H1 (cell line): Measurements from ENCODE around the gene SYT6. TPM values are rescaled to one million over a fixed set of nuclear protein-coding genes. Genes with fewer than 3 reads are reported as not detected.

Experiments
- CTCF ChIA-PET: fragments of 300-600 bp; sonication (Branson Sonifier 250); formaldehyde crosslinking; loops from one replicate; lab custom pipeline; 2021; ENCODE audit not compliant: partially characterized antibody; lab: Charles Lee
- POLR2A ChIA-PET: fragments of 300-600 bp; sonication (Branson Sonifier 250); formaldehyde crosslinking; loops from one replicate; lab custom pipeline; 2021; ENCODE audit warnings: inconsistent platforms; ENCODE audit not compliant: partially characterized antibody; lab: Charles Lee
- DNase-seq, 2 experiments: peaks; one replicate each; pipeline versions ENCODE4 v3.0.0 to v3.0.0-alpha.2; 2010 to 2022; ENCODE audit warnings: low spot score in 2 of 2, low read depth in 1 of 2, mixed read lengths in 1 of 2
- FAIRE-seq: peaks from 2 replicates; lab custom pipeline; 2011; peaks lifted over from hg19 to GRCh38; lab: Jason Lieb, UNC
- H2AFZ ChIP-seq: 2 replicates; pipeline ENCODE4 v1.8.1; 2012; ENCODE audit warnings: low read length, inconsistent platforms
- H2AK5ac ChIP-seq: 2 replicates; pipeline ENCODE4 v1.6.1; 2013; ENCODE audit warnings: low read depth, low read length
- H2BK120ac ChIP-seq: replicated peaks from 2 replicates; pipeline ENCODE3; 2013; ENCODE audit warnings: low read depth, low read length, inconsistent platforms
- H2BK12ac ChIP-seq: 2 replicates; pipeline ENCODE4 v1.6.1; 2013; ENCODE audit warnings: low read depth, low read length
- H2BK15ac ChIP-seq: 2 replicates; pipeline ENCODE4 v1.6.1; 2013; ENCODE audit warnings: low read length
- H2BK20ac ChIP-seq: 2 replicates; pipeline ENCODE4 v1.6.1; 2013; ENCODE audit warnings: low read length
- H2BK5ac ChIP-seq: 2 replicates; pipeline ENCODE4 v1.6.1; 2013; ENCODE audit warnings: low read depth, low read length
- H3K14ac ChIP-seq: 2 replicates; pipeline ENCODE4 v1.6.1; 2013; ENCODE audit warnings: inconsistent platforms; ENCODE audit not compliant: insufficient read length
- H3K18ac ChIP-seq: 2 replicates; pipeline ENCODE4 v1.6.1; 2013; ENCODE audit warnings: low read length; ENCODE audit errors: extremely low read depth
- H3K23ac ChIP-seq: 2 replicates; pipeline ENCODE4 v1.6.1; 2013; ENCODE audit warnings: inconsistent platforms; ENCODE audit not compliant: insufficient read length
- H3K23me2 ChIP-seq: 2 replicates; pipeline ENCODE4 v1.6.1; 2013; ENCODE audit warnings: low read depth, low read length
- H3K27ac ChIP-seq: 2 replicates; pipeline ENCODE4 v1.6.1; 2011; ENCODE audit warnings: low read depth, low read length, inconsistent platforms
- H3K27me3 ChIP-seq, 4 experiments: replicated peaks in 1 of 4; 1 replicate in 1 of 4; 2 replicates in 3 of 4; pipeline versions ENCODE4 v1.6.1 to v1.8.1; 2011 to 2013; ENCODE audit warnings: low read length in 3 of 4, mild to moderate bottlenecking in 3 of 4, inconsistent platforms in 2 of 4, mixed read lengths in 2 of 4, moderate library complexity in 1 of 4; ENCODE audit not compliant: control insufficient read depth in 3 of 4, insufficient read depth in 3 of 4; ENCODE audit errors: extremely low read depth in 1 of 4
- H3K36me3 ChIP-seq, 4 experiments: 2 replicates each; pipeline versions ENCODE4 v1.6.1 to v1.8.1; 2011 to 2013; ENCODE audit warnings: mild to moderate bottlenecking in 4 of 4, low read length in 3 of 4, moderate library complexity in 2 of 4, control low read depth in 1 of 4, inconsistent platforms in 1 of 4; ENCODE audit not compliant: insufficient read depth in 4 of 4, control insufficient read depth in 2 of 4
- H3K4ac ChIP-seq: replicated peaks from 2 replicates; pipeline ENCODE3; 2013; ENCODE audit warnings: low read length, low read depth, mixed read lengths, inconsistent platforms; ENCODE audit not compliant: insufficient read length
- H3K4me1 ChIP-seq, 4 experiments: replicated peaks in 1 of 4; 1 replicate in 1 of 4; 2 replicates in 3 of 4; pipeline versions ENCODE4 v1.6.1 to v1.8.1; 2011 to 2013; ENCODE audit warnings: low read length in 3 of 4, inconsistent platforms in 2 of 4, mixed read lengths in 1 of 4; ENCODE audit not compliant: insufficient read depth in 4 of 4, control insufficient read depth in 3 of 4
- H3K4me2 ChIP-seq, 2 experiments: 2 replicates each; pipeline versions ENCODE4 v1.6.1 to v1.8.1; 2011 to 2013; ENCODE audit warnings: low read depth in 2 of 2, low read length in 2 of 2, control low read depth in 1 of 2, inconsistent platforms in 1 of 2, mild to moderate bottlenecking in 1 of 2; ENCODE audit not compliant: insufficient read depth in 1 of 2
- H3K4me3 ChIP-seq, 4 experiments: fragments of 200-600, 300-600 bp in 1 of 4; sonication (generic), shearing (Covaris generic), sonication (Bioruptor Twin) in 1 of 4; 2 replicates each; pipeline versions ENCODE4 v1.5.1 to v1.8.1; 2011 to 2016; ENCODE audit warnings: low read length in 4 of 4, low read depth in 3 of 4, control low read depth in 2 of 4, inconsistent platforms in 2 of 4, mild to moderate bottlenecking in 2 of 4, mixed read lengths in 1 of 4, moderate library complexity in 1 of 4; ENCODE audit not compliant: insufficient read depth in 2 of 4; ENCODE audit errors: extremely low read depth in 1 of 4
- H3K56ac ChIP-seq: replicated peaks from 2 replicates; pipeline ENCODE3; 2013; ENCODE audit warnings: low read depth, mild to moderate bottlenecking, mixed read lengths, low read length, inconsistent platforms; ENCODE audit not compliant: insufficient read length
- H3K79me1 ChIP-seq: 2 replicates; pipeline ENCODE4 v1.6.1; 2013; ENCODE audit warnings: low read depth, low read length, control low read depth
- H3K79me2 ChIP-seq, 2 experiments: 2 replicates each; pipeline versions ENCODE4 v1.6.1 to v1.8.1; 2012 to 2013; ENCODE audit warnings: low read length in 2 of 2, mild to moderate bottlenecking in 2 of 2, inconsistent platforms in 1 of 2; ENCODE audit not compliant: insufficient read depth in 2 of 2, control insufficient read depth in 1 of 2
- H3K9ac ChIP-seq, 4 experiments: replicated peaks in 1 of 4; 1 replicate in 1 of 4; 2 replicates in 3 of 4; pipeline versions ENCODE4 v1.6.1 to v1.8.1; 2011 to 2013; ENCODE audit warnings: low read depth in 3 of 4, low read length in 3 of 4, control low read depth in 2 of 4, mild to moderate bottlenecking in 2 of 4, moderate library complexity in 2 of 4, inconsistent platforms in 1 of 4; ENCODE audit errors: extremely low read depth in 1 of 4
- H3K9me3 ChIP-seq, 2 experiments: 2 replicates each; pipeline versions ENCODE4 v1.6.1 to v1.8.1; 2012 to 2013; ENCODE audit warnings: mild to moderate bottlenecking in 2 of 2, moderate library complexity in 2 of 2, control low read depth in 1 of 2, inconsistent platforms in 1 of 2, low read depth in 1 of 2, low read length in 1 of 2, mixed read lengths in 1 of 2; ENCODE audit not compliant: insufficient read depth in 2 of 2
- H4K20me1 ChIP-seq, 2 experiments: replicated peaks in 1 of 2; 2 replicates each; pipeline versions ENCODE3 to v1.8.1; 2011 to 2013; ENCODE audit warnings: inconsistent platforms in 2 of 2, low read length in 2 of 2, mild to moderate bottlenecking in 1 of 2; ENCODE audit not compliant: insufficient read depth in 2 of 2, control insufficient read depth in 1 of 2
- H4K5ac ChIP-seq: 2 replicates; pipeline ENCODE4 v1.6.1; 2013; ENCODE audit warnings: low read length, low read depth, mixed read lengths, inconsistent platforms; ENCODE audit not compliant: insufficient read length
- H4K8ac ChIP-seq: 2 replicates; pipeline ENCODE4 v1.8.0; 2013; ENCODE audit warnings: mild to moderate bottlenecking, moderate library complexity, low read length, inconsistent platforms; ENCODE audit not compliant: insufficient read depth; ENCODE audit errors: extremely low read depth
- H4K91ac ChIP-seq: replicated peaks from 2 replicates; pipeline ENCODE3; 2013; ENCODE audit warnings: low read length, mixed read lengths, inconsistent platforms; ENCODE audit not compliant: insufficient read length
- ASH2L ChIP-seq: fragments of 200-600, 300-600 bp; sonication (generic); IDR thresholded peaks from one replicate; pipeline ENCODE4 v1.7.1; 2017; ENCODE audit warnings: low read length
- BACH1 ChIP-seq: IDR thresholded peaks from 2 replicates; pipeline ENCODE4 v1.6.1; 2012; ENCODE audit warnings: low read length, improper control_type of control experiment
- BRCA1 ChIP-seq: IDR thresholded peaks from 2 replicates; pipeline ENCODE4 v1.6.1; 2012; ENCODE audit warnings: low read depth, low read length, improper control_type of control experiment
- EP300 ChIP-seq, 2 experiments: IDR thresholded peaks; 1 replicate in 1 of 2; 2 replicates in 1 of 2; pipeline ENCODE4 v1.6.1; 2011 to 2012; ENCODE audit warnings: low read depth in 2 of 2, low read length in 2 of 2, mild to moderate bottlenecking in 2 of 2, borderline replicate concordance in 1 of 2, inconsistent platforms in 1 of 2, moderate library complexity in 1 of 2
- KDM1A ChIP-seq: fragments of 200-600, 300-600 bp; sonication (generic); IDR thresholded peaks from 2 replicates; pipeline ENCODE4 v1.7.1; 2016; ENCODE audit warnings: mild to moderate bottlenecking, low read length, borderline replicate concordance
- KDM4A ChIP-seq: IDR thresholded peaks from one replicate; pipeline ENCODE4 v1.7.1; 2012; ENCODE audit warnings: low read depth, mild to moderate bottlenecking, moderate library complexity, low read length, inconsistent platforms; ENCODE audit not compliant: severe bottlenecking
- MAFK ChIP-seq: IDR thresholded peaks from 2 replicates; pipeline ENCODE4 v1.6.1; 2012; ENCODE audit warnings: low read depth, mild to moderate bottlenecking, improper control_type of control experiment, low read length
- POLR2A ChIP-seq, 2 experiments: IDR thresholded peaks; 1 replicate in 1 of 2; 2 replicates in 1 of 2; pipeline ENCODE4 v1.6.1; 2011; ENCODE audit warnings: low read depth in 2 of 2, low read length in 2 of 2, mild to moderate bottlenecking in 2 of 2; ENCODE audit errors: control extremely low read depth in 1 of 2
- RFX5 ChIP-seq: IDR thresholded peaks from 2 replicates; pipeline ENCODE4 v1.6.1; 2011; ENCODE audit warnings: low read depth, low read length, improper control_type of control experiment, borderline replicate concordance
- SIN3A ChIP-seq, 2 experiments: IDR thresholded peaks in 1 of 2; conservative IDR thresholded peaks in 1 of 2; 2 replicates each; pipeline ENCODE4 v1.6.1; 2011 to 2012; ENCODE audit warnings: low read length in 2 of 2, improper control_type of control experiment in 1 of 2, low read depth in 1 of 2, mild to moderate bottlenecking in 1 of 2
- TAF1 ChIP-seq: IDR thresholded peaks from 2 replicates; pipeline ENCODE4 v1.6.1; 2011; ENCODE audit warnings: mild to moderate bottlenecking, low read depth, low read length
- TAF7 ChIP-seq: optimal IDR thresholded peaks from 2 replicates; pipeline ENCODE3; 2011; ENCODE audit warnings: low read depth, mild to moderate bottlenecking, inconsistent platforms, low read length, moderate library complexity, borderline replicate concordance
- WGBS, 2 experiments: shearing (Covaris generic) in 1 of 2; methylation state at CpG; one replicate each; pipeline versions ENCODE4 v1.1.6 to v1.1.7; 2013 to 2015; ENCODE audit warnings: low lambda C conversion rate in 2 of 2, mixed read lengths in 2 of 2, inconsistent platforms in 1 of 2, low coverage in 1 of 2, missing lambda C conversion rate in 1 of 2; ENCODE audit not compliant: insufficient replicate concordance in 2 of 2, insufficient coverage in 1 of 2, insufficient read length in 1 of 2; ENCODE audit errors: extremely low coverage in 1 of 2, missing lambda C conversion rate in 1 of 2; 5-methylcytosine and 5-hydroxymethylcytosine counted together
- polyA plus RNA-seq, 7 experiments: library from polyadenylated mRNA; depleted of rRNA in 3 of 7; stranded (reverse) in 5 of 7; unstranded in 2 of 7; fragments of >200 nt in 5 of 7; fragments of 200-250 nt in 2 of 7; gene quantifications; 1 replicate in 5 of 7; 2 replicates in 1 of 7; 4 replicates in 1 of 7; pipeline versions ENCODE4 v1.2.1 to v1.2.3, GENCODE V29; 2011 to 2013; ENCODE audit warnings: missing spikeins in 2 of 7, mixed read lengths in 2 of 7
- total RNA-seq: library from RNA; stranded (reverse); fragmentation: NEBNext Ultra II Directional; extraction: Animal tissue kit (Norgen Biotek cat#: 25700); gene quantifications from 2 replicates; pipeline ENCODE4 v1.2.1, GENCODE V29; 2021
- TF ChIP-seq, protein P1 (sequence below): IDR thresholded peaks from 2 replicates; pipeline ENCODE4 v1.6.1; 2011; ENCODE audit warnings: low read depth, mild to moderate bottlenecking, low read length; ENCODE audit not compliant: insufficient read depth

SYT6 gene
- total and polyA plus RNA-seq, 2 of the 8 experiments (the other 6 are each of a cell fraction or from before 2014, with no cell fraction given): 33.7 to 83.5 TPM

DNA sequence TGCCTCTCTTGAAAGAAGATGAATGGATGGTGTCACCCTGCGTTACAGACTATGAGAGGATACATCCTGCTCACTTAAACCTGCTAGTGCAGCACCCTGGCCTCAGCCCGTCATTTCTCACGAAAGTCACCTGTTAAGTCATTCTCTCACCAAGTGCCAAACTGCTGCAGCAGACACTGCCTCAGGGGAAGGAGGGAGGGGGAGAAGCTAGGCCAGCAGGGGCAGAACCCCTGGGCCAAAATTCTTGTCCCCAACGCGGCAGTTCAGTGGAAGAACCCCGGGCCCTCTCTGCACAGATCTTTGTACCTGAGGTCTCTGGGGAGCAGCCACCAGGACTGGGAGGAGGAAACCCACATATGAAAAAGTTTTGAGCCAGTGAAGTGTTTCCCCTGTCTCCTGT is 37.6 kb downstream of the SYT6 start:
- H3K79me2 ChIP-seq: no peaks in the 10 kb centered on the region
- H3K4ac ChIP-seq: no peak overlapping the region
- DNase-seq (no peak), FAIRE-seq (no peak)
- no peak overlapping the region for H3K9ac ChIP-seq
- CTCF ChIA-PET: interaction anchor here (1.0 to 2.5 kb wide), 4 partner anchors 8 to 136 kb away, joined by 3 to 8 read pairs (median 4); no protein-coding TSS in a partner anchor
- H4K20me1 ChIP-seq: no peaks in the 10 kb centered on the region
- no peak overlapping the region for H2AFZ ChIP-seq
- no peak overlapping the region for H3K27ac ChIP-seq
- H3K4me1 ChIP-seq: peaks cover 5 to 25% (median 9%) of the 10 kb centered on the region in 4 experiments
- H3K79me1 ChIP-seq: peaks cover 9% of the 10 kb centered on the region
- no peak overlapping the region for H2BK15ac ChIP-seq
- no peak overlapping the region for H2AK5ac ChIP-seq
- no peak overlapping the region for H3K4me3 ChIP-seq
- no peak overlapping the region for H2BK20ac ChIP-seq
- H4K91ac ChIP-seq: no peak overlapping the region
- no peak overlapping the region for H2BK120ac ChIP-seq
- H4K5ac ChIP-seq: no peak overlapping the region
- no peak overlapping the region for H2BK5ac ChIP-seq
- H3K14ac ChIP-seq: no peak overlapping the region
- H3K27me3 ChIP-seq: no peaks in the 10 kb centered on the region
- H4K8ac ChIP-seq: no peak overlapping the region
- H3K18ac ChIP-seq: no peak overlapping the region; the same call in 1 of the 2 replicates
- POLR2A ChIA-PET: interaction anchor here (1.4 kb wide), 1 partner anchor 20 kb away, joined by 4 read pairs; no protein-coding TSS in a partner anchor
- H3K36me3 ChIP-seq: peaks cover 7 to 73% (median 17%) of the 10 kb centered on the region in 4 experiments; a peak in 7 of 8 replicates
- no peak overlapping the region for H3K4me2 ChIP-seq
- H3K23me2 ChIP-seq: no peaks in the 10 kb centered on the region
- H2BK12ac ChIP-seq: no peak overlapping the region
- WGBS, 2 experiments: 98% methylated on average over 6 of the region's 6 CpGs; no CpG with 5 or more reads in 1 of the 2 experiments
- H3K56ac ChIP-seq: no peak overlapping the region
- no peaks in the 10 kb centered on the region for H3K9me3 ChIP-seq
- H3K23ac ChIP-seq: no peak overlapping the region
- TF ChIP-seq TAF1 (no peak), ASH2L (no peak), EP300 (IDR thresholded peaks at IDR 0.05; ENCODE audit: borderline replicate concordance in 1 of 2, low read depth in 2 of 2, low read length in 2 of 2) (no peak), POLR2A (IDR thresholded peaks at IDR 0.05; ENCODE audit: control extremely low read depth in 1 of 2, low read depth in 2 of 2, low read length in 2 of 2) (no peak), BACH1 (no peak), KDM4A (no peak), TAF7 (no peak), RFX5 (no peak), KDM1A (no peak), SIN3A (conservative IDR thresholded peaks at IDR 0.05 in 1 of 2, IDR thresholded peaks at IDR 0.05 in 1 of 2; ENCODE audit: low read depth in 1 of 2, low read length in 2 of 2) (no peak), BRCA1 (no peak), MAFK (no peak)
- TF ChIP-seq, protein P1, sequence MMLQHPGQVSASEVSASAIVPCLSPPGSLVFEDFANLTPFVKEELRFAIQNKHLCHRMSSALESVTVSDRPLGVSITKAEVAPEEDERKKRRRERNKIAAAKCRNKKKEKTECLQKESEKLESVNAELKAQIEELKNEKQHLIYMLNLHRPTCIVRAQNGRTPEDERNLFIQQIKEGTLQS: no peak
